GM21786 (cell line): ENCODE results near the gene HAUS3.
"Not testable (repeated sequence)": the region's sequence is repeated elsewhere in the genome, so short reads cannot be mapped to it uniquely, and the experiment has no call there.

ENCODE experiments used
- ATAC-seq: cut with Tn5 transposase; IDR thresholded peaks from one replicate; pipeline ENCODE4 v1.9.1; 2021; ENCODE audit not compliant: unreplicated experiment

HAUS3 gene

GRCh38 chr4:2231082-2231481, 10.8 kb downstream of the HAUS3 start:
- no peak for ATAC-seq

GRCh38 chr4:2226261-2226660, 15.7 kb downstream of the HAUS3 start:
- no peak for ATAC-seq

- no peak for ATAC-seq
These were observed 19.1 kb downstream of the HAUS3 start for GRCh38 chr4:2222838-2223237.

GRCh38 chr4:2221378-2221777, 20.5 kb downstream of the HAUS3 start:
- ATAC-seq, result not testable (repeated sequence)

GRCh38 chr4:2220016-2220630, 21.8 kb downstream of the HAUS3 start:
- ATAC-seq, result no peak

GRCh38 chr4:2219233-2219760, 22.6 kb downstream of the HAUS3 start:
- ATAC-seq, result no peak

- ATAC-seq, result no peak
These were observed 23.5 kb downstream of the HAUS3 start for GRCh38 chr4:2218436-2218835.

GRCh38 chr4:2217726-2218125, 24.2 kb downstream of the HAUS3 start:
- no peak for ATAC-seq

- ATAC-seq, result no peak
These were observed 29.1 kb downstream of the HAUS3 start for GRCh38 chr4:2212831-2213230.

- not testable (repeated sequence) for ATAC-seq
These were observed 39.1 kb downstream of the HAUS3 start for GRCh38 chr4:2202789-2203188.

GRCh38 chr4:2194496-2194895, 47.4 kb downstream of the HAUS3 start:
- no peak for ATAC-seq

- ATAC-seq, result no peak
These were observed 48.6 kb downstream of the HAUS3 start for GRCh38 chr4:2193326-2193725.

- ATAC-seq, result no peak
These were observed 55.1 kb downstream of the HAUS3 start for GRCh38 chr4:2186865-2187172.

GRCh38 chr4:2186133-2186864, 55.6 kb downstream of the HAUS3 start:
- no peak for ATAC-seq

GRCh38 chr4:2183394-2183793, 58.5 kb downstream of the HAUS3 start:
- ATAC-seq, result no peak

- no peak for ATAC-seq
These were observed 58.9 kb downstream of the HAUS3 start for GRCh38 chr4:2182994-2183393.

- no peak for ATAC-seq
These were observed 61.5 kb downstream of the HAUS3 start for GRCh38 chr4:2180410-2180809.

- ATAC-seq, result no peak
These were observed 62.2 kb downstream of the HAUS3 start for GRCh38 chr4:2179717-2180116.

- ATAC-seq, result no peak
These were observed 62.9 kb downstream of the HAUS3 start for GRCh38 chr4:2178986-2179385.
